HTR-8/SVneo (cell line): ENCODE measurements around the gene ACIN1.

Experiments
- DNase-seq: peaks from one replicate; pipeline ENCODE4 v3.0.0; 2011; ENCODE audit warnings: low spot score, mixed read lengths; ENCODE audit not compliant: insufficient read length
- FAIRE-seq: peaks from 2 replicates; lab custom pipeline; 2011; peaks lifted over from hg19 to GRCh38; lab: Jason Lieb, UNC

The ACIN1 gene, protein sequence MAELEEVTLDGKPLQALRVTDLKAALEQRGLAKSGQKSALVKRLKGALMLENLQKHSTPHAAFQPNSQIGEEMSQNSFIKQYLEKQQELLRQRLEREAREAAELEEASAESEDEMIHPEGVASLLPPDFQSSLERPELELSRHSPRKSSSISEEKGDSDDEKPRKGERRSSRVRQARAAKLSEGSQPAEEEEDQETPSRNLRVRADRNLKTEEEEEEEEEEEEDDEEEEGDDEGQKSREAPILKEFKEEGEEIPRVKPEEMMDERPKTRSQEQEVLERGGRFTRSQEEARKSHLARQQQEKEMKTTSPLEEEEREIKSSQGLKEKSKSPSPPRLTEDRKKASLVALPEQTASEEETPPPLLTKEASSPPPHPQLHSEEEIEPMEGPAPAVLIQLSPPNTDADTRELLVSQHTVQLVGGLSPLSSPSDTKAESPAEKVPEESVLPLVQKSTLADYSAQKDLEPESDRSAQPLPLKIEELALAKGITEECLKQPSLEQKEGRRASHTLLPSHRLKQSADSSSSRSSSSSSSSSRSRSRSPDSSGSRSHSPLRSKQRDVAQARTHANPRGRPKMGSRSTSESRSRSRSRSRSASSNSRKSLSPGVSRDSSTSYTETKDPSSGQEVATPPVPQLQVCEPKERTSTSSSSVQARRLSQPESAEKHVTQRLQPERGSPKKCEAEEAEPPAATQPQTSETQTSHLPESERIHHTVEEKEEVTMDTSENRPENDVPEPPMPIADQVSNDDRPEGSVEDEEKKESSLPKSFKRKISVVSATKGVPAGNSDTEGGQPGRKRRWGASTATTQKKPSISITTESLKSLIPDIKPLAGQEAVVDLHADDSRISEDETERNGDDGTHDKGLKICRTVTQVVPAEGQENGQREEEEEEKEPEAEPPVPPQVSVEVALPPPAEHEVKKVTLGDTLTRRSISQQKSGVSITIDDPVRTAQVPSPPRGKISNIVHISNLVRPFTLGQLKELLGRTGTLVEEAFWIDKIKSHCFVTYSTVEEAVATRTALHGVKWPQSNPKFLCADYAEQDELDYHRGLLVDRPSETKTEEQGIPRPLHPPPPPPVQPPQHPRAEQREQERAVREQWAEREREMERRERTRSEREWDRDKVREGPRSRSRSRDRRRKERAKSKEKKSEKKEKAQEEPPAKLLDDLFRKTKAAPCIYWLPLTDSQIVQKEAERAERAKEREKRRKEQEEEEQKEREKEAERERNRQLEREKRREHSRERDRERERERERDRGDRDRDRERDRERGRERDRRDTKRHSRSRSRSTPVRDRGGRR

DNA sequence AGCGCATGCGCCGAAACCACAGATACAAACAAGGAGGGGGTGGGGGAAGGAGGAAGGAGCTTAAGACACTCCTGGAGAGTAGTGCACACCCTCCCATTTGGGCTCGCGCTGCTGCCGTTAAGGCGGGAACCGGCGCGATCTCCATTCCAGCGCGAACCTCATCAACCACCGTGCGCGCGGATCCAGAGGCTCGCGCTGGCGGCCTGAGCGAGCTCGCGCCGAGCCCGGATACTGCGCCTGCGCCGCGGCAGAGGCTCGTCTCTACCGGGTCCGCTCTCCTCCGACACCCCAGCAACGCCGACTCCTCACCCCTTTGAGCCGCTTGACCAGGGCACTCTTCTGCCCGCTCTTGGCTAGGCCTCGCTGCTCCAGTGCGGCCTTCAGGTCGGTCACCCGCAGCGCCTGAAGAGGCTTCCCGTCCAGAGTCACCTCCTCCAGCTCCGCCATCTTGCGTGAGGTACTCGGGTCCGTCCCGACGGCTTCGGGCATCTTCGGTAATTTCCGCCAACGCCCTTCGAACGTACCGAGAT, at the start of gene ACIN1:
TSS of gene ACIN1 (minus strand) at position 471 of the 530 bp plus-strand sequence. CDS start at position 447, 24 bp downstream.
- FAIRE-seq, result no peak
- DNase-seq, result no peak

DNA sequence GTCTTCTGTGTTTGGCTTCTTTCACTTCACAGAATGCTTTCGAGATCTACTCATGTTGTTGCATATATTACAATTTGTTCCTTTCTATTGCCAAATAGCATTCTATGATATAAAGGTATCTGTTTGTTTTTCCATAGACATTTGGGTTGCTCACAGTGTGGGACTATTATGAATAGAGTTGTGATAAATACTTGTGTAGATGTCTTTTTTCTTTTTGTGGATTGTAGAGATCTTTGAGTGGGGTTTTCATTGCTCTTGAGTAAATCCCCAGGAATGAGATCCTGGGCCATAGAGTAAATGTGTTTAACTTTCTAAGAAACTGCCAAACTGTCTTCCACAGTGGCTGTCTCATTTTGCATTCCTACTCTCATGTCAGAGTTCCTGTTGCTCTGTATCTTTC, 49.0 kb upstream of the ACIN1 start:
- no peak for FAIRE-seq
- DNase-seq, result no peak

DNA sequence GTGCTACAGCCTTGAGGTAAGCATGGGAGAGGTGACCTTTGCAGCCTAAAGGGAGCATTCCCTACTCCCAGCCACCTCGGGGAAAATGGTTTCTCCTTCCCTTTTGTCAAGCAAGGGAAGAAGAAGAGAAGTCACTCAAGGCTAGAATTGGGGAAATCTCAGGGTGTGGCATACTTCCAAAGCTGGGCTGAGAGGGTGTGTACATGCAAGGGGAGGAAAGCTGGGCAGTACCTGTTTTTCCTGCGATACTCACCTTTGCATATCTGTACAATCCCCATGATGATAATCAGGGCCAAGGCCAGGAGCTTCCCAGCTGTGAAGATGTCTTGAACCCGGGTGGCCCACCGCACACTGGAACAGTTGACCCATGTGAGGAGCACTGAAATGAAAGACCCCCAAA, 47.9 kb upstream of the ACIN1 start:
- DNase-seq (no peak), FAIRE-seq (no peak)

DNA sequence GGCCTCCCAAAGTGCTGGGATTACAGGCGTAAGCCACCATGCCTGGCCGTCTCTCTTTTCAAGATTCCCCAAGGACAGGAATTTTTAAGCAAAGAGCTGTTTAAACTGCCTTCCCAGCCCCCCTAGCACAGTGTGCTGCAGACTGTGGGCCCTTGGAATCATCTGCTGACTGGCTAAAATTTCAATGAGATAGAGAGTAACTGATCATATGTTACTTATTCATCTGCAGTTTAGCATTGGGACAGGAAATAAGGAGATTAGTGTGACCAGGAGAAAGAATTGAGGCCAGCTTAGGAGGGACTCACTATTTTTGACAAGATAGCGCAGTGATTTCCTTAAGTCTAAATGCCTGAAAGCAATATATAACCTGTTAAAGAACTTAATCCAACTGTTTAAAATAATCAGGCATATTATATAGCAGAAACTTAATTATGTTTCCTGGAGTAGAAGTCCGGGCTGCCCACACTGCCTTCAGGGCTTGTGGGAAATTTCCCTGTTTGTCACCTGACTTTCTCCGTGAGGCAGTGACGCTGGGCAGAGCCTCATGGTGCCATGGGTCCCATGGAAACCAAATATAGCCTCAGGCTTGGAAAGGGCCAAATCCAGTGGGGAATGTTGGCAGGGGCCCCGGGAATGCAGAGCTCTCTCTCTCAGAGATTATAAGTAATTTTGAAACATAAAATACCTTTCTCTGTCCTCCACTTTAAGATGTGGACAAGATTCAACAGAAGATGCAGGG, 46.9 kb upstream of the ACIN1 start:
- peak; percentile 33 for DNase-seq
- FAIRE-seq, result no peak

DNA sequence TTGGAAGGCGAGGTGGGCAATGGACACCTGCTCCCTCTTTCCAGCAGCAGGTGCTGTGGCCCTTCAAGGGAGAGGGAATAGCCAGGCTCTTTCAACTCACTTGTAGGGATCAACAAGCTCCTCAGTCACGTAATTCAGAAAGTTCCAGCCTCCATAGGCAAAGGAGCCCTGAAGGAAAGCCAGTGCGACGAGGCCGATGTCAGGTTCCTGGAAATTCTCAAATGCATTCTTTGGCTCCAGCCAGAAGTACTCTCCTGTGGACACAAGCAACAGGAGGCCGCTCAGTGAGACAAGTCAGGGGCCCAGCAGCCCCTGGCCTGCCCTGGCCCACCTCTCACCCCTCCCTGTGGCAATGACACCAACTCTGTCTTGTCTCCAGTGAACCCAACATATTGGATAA, 45.4 kb upstream of the ACIN1 start:
- DNase-seq (no peak), FAIRE-seq (no peak)

DNA sequence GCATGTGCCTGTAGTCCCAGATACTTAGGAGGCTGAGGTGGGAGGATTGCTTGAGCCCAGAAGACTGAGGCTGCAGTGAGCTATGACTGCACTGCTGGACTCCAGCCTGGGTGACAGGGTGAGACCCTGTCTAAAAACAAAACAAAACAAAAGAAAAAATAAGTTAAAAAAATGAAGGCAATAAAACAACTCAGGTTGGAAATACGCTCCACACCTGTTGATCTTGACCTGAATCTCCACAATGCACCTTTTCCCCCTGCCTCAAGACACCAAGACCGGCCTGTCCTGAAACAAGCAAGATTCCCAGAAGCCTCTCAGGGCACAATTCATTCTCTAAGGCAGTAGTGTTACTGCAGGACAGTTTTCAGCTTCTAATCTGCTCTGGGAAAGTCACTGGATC, 44.9 kb upstream of the ACIN1 start:
- FAIRE-seq, result no peak

DNA sequence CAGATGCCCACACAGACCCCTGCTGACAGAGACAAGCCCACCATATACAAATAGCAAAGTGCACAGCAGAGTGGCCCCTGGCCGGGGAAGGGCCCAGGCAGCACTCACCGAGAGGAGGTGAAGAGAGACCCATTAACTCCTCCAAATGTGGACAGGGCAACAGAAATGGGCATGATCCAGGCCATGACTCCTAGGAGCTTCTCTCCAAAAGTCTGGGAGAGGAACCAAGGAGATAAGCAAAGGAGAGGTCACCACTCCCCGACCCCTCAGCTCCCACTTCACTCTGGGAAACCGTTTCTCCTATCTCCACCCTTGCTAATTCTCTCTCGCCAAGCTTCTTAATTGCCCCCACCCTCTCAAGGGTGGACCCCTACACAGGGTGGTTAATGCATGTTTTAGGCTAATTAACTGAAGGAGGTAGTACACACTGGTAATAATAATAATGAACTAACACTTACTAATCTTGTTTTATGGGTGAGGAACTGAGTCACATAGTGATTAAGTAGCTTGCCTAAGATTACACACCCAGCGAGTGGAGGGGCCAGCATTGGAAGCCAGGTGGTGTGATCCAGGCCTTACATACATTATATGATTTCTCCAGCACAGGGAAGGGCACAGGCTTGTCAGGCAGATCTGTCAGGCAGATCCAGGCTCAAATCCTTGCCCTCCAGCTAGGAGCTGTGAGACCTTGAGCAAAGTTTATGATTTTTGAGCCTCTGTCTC, 43.0 kb upstream of the ACIN1 start:
- DNase-seq, result no peak
- no peak for FAIRE-seq

More for the DNA sequence above, 44.9 kb upstream of the ACIN1 start:
- DNase-seq, result no peak

DNA sequence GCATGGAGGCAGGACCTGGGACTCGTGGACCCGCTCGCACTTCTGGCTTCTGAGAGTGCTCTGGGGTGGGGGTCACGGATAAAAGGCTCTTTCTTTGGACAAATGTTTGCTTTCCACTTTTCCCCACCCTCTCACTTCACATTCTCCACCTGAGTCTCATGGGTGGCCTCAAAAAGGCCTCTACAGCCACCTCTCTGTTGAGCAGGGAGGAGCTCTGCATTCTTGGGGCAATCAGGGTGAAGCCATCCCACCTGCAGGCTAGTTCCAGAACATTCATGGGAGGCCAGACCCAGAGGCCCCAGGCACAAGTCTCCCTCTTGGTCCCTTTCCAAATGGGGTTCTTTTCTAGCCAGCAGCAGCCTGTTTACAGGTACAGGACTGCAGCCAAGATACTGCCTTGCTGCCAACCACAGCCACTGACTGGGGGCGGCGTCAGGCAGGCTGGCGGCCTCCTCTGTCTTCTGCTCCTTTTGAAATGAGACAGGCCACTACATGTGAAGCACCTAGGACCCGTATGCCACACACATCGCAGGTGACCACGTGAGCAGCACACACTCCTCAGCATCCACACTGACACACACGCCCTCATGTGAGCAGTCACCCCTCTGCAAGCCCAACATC, 42.4 kb upstream of the ACIN1 start:
- FAIRE-seq, result no peak
- no peak for DNase-seq

DNA sequence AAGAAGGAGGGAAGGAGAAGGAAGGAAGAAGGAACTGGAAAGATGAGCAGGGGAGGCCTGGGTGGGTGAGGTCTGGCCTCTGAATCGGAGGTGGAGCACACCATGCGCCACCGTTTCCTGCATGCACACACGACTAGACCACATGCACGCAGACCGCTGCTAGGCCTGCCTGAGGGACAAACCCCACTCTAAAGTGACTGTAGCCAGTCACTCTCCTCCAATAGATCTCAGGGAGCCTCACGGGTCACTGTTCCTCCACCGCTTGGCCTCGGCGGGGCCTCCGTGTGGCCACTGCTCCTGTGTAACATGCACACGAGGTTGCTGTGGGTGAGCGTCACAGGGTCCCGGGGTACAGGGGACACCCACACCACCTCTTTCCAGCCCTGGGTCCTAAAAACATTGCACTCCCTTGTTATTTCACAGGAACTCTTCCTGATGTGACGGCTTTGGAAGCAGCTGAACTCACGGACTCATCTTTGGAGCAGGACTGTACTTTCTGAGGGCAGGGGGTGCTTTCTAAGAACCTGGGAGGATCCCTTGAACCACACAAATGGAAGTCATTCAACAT, 41.7 kb upstream of the ACIN1 start:
- DNase-seq, result no peak
- FAIRE-seq, result no peak

DNA sequence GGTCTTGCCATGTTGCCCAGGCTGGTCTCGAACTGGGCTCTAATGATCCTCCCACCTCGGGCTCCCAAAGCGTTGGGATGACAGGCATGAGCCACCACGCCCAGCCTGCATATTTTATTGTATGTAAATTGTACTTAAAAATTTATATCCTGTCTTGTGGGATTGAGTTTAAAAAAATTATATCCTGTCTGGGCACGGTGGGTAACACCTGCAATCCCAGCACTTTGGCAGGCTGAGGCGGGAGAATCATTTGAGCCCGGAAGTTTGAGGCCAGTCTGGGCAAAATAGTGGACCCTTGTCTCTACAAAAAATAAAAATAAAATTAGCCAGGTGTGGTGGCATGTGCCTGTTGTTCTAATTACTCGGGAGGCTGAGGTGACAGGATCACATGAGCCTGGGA, 38.0 kb upstream of the ACIN1 start:
- DNase-seq (no peak), FAIRE-seq (no peak)

DNA sequence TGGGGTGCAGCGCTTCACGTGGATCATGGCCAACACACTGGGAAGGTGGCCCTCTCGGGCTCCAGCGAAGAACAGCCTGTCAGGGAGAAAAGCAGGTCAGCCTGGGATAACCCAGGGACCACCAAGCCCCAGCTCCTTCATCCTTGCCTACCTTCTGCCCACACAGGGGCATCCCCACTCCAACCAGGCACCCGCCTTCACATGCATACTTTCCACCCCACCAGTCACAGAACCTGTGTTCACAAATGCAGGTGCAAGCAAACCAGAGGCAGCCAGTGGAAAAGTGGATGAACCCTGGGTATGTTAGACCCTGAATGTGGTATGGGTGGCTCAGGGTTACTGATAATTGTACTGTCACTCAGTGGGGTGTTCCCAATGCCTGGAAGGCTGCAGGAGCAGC, 36.5 kb upstream of the ACIN1 start:
- FAIRE-seq (no peak), DNase-seq (no peak)

DNA sequence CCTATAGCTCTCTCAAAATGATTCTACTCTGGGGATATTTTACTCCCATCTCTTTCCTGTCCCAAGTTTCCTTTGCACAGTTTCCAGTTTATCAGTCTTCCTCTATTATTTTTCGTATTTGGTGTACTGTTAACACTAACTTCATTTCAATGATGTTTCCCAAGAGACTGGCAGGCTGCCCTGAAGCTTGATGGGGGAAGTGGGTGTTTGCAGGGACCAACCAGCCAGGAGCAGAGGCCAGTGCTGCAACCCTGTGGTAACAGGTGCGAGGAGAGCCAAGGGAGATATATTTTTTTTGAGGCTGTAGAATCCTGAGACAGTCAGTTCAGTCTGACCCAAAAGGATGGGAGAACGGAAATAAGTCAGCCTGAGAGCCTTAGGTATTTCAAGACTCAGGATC, 35.9 kb upstream of the ACIN1 start:
- no peak for FAIRE-seq
- DNase-seq, result no peak

DNA sequence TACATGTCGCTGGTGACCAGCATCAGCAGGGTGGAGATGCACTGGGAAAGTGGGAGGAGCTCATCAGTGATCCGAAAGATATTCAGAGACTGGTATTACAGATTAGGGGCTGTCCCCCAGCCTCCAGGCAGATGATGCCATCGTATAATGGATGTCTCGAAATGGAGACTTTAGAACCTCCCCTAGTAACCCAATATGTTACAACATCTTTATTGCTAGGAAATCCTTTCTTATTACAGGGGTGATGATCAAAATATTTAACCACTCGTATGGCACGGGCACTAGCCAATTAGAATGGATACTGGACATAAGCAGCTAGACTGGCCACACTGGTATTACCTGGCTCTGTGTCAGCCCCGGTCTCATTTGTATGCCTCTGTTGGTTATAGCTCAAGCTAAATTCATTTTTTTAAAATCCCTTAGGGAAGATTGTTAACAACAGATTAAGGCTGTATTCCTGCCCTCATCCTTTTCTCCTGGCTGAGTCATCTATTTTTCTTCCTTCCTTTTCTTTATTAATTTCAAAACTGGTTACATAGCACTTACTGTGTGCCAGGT, 34.9 kb upstream of the ACIN1 start:
- FAIRE-seq, result no peak

DNA sequence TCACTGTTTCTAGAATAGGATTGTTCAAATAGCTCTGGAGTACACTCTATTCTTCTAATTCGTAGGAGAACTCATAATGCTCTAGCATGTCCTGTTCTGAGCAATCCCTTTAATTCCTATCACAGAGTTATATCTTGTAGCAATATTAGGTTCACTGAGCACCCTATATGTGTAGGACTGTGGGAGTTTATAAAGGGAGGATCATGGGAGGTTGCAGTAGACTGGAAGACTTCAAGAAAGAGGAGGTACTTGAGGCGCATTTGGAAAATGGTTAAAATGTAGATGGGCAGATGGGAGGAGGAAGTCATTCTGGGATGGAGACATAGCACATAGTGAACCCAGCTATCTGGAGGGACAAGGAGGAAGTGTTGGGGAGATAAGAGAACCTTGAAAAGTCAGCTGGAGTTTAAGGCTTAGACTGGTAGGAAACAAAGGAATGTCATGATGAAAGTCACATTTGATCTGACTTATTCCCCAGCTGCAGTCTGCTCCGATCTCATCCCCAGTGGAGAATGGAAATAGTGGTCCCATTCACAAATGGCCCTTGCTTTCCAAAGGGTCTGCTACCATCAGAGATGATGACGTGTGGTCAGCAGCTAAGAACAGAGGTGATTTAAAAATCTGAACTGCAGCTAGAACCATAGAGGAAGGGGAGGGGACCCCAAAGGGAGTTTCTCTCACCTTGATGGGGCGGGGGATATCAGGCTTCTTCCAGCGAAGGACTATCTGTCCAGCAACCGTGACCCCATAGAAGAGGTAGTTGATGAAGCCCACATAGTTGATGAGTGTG, 34.2 kb upstream of the ACIN1 start:
- DNase-seq, result no peak
- no peak for FAIRE-seq

More for the DNA sequence above, 34.9 kb upstream of the ACIN1 start:
- no peak for DNase-seq

DNA sequence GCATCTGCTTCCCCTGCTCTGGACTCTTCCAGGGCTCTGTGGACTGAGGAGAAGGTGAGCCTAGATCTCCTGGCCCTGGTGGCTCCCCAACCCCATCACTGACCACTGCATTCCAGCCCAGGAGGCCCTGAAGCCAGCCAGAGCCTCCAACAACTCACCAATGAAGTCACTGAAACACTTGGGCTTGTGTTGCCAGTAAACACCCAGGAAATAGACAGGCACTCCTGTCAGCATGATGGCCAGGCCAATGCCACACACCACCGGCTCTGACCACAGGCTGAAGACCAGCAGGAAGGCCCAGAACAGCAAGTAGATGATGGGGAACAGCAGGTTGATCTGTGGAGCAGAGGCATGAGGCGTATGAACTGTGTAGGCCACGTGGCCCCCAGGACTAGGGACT, 32.9 kb upstream of the ACIN1 start:
- no peak for DNase-seq
- no peak for FAIRE-seq

DNA sequence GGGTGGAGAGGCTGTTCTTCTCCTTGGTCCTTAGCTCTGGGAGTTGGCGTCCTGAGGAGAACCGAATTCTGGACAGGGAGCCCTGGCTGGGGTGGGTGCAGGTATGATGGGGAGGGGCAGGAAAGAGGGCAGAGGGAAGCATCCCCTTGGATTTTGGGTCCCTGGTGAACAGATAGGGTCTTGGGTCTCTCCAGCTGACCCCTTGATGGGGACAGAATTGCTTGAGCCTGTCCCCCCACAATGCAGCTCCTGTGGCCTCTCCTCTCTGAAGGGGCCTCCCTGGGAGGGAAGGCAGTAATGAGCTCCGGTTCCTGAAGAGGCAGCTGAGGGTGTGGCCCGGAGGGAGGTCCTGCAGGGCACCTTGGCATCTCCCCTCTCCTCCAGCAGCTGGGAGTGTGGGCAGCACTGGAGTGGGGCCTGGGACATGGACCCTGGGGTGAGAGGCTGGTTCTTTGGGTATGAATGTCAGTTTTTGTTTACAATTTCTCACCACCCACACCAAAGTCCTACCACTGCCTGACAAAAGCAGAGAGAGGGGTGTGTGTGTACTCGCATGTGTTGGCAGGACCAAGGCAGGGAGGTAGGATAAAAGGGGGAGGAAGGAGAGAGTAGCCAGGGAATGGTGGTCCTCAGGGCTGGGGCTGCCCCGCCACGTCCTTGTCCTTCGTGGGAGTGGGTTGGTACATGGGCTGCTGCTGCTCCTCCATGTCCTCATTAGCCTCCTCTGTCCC, 31.8 kb upstream of the ACIN1 start:
- no peak for FAIRE-seq
- no peak for DNase-seq
